SU-DHL-6 (cell line): Measurements from ENCODE around the gene ZBBX.

Experiments used
- CTCF ChIP-seq: fragments of 200-600 bp; sonication (generic); IDR thresholded peaks from one replicate; pipeline ENCODE4 v1.5.1; 2017; ENCODE audit warnings: antibody characterized with exemption, mild to moderate bottlenecking, low read length, moderate library complexity; ENCODE audit not compliant: insufficient read depth, poor library complexity, severe bottlenecking
- EZH2phosphoT487 ChIP-seq: fragments of 200-600 bp; sonication (generic), shearing (Covaris generic); conservative IDR thresholded peaks from 2 replicates; pipeline ENCODE4 v1.6.1; 2018; ENCODE audit warnings: mild to moderate bottlenecking, antibody characterized with exemption, low read length, moderate library complexity, mixed read lengths

- no peak for TF ChIP-seq CTCF
- no peak for TF ChIP-seq EZH2phosphoT487
These were observed 24.7 kb downstream of the ZBBX start for GRCh38 chr3:167355446-167355845.
